IMR-90 (cell line): ENCODE measurements around the gene PRPF40A. TPM values are rescaled to one million over a fixed set of nuclear protein-coding genes. Genes with fewer than 3 reads are reported as not detected.

Experiments used
- ATAC-seq: fragments of 200-7000 bp; cut with Tn5 transposase; 2 replicates; pipeline ENCODE4 v1.9.1; 2020; ENCODE audit warnings: low read depth, mild to moderate bottlenecking, moderate library complexity
- BruUV-seq: library from RNA; stranded (reverse); fragments of 400-500 nt; replicated peaks from 2 replicates; lab custom pipeline; 2021; lab: Mats Ljungman, UMichigan
- CTCF ChIA-PET: fragments of 300-600 bp; formaldehyde crosslinking; extraction: SDS; loops from one replicate; lab custom pipeline; 2021; ENCODE audit warnings: antibody characterized with exemption; lab: Yijun Ruan, JAX
- POLR2A ChIA-PET: fragments of 300-600 bp; sonication (Branson Sonifier 250); formaldehyde crosslinking; loops from one replicate; lab custom pipeline; 2022; ENCODE audit warnings: antibody characterized with exemption; ENCODE audit not compliant: unreplicated experiment; lab: Charles Lee
- DNase-seq: peaks from one replicate; pipeline ENCODE4 v3.0.0; 2013
- H2AFZ ChIP-seq: replicated peaks from 2 replicates; pipeline ENCODE3; 2013; ENCODE audit warnings: low read length, mild to moderate bottlenecking; ENCODE audit not compliant: poor library complexity
- H2AK5ac ChIP-seq: 2 replicates; pipeline ENCODE4 v1.6.1; 2013; ENCODE audit warnings: low read depth, low read length, inconsistent platforms
- H2AK9ac ChIP-seq: replicated peaks from 2 replicates; pipeline ENCODE3; 2013; ENCODE audit warnings: mild to moderate bottlenecking, low read depth, low read length, moderate library complexity; ENCODE audit not compliant: poor library complexity
- H2BK120ac ChIP-seq: 2 replicates; pipeline ENCODE4 v1.6.1; 2013; ENCODE audit warnings: low read depth, low read length, inconsistent platforms
- H2BK15ac ChIP-seq: 3 replicates; pipeline ENCODE4 v1.6.1; 2013; ENCODE audit warnings: low read depth, low read length, inconsistent platforms
- H2BK20ac ChIP-seq: 2 replicates; pipeline ENCODE4 v1.6.1; 2013; ENCODE audit warnings: low read depth, mild to moderate bottlenecking, inconsistent platforms, low read length, moderate library complexity
- H2BK5ac ChIP-seq: 2 replicates; pipeline ENCODE4 v1.6.1; 2013; ENCODE audit warnings: mild to moderate bottlenecking, low read depth, low read length, inconsistent platforms; ENCODE audit not compliant: poor library complexity, severe bottlenecking
- H3K14ac ChIP-seq: replicated peaks from 2 replicates; pipeline ENCODE4 v1.6.1; 2013; ENCODE audit warnings: low read depth, low read length, inconsistent platforms
- H3K18ac ChIP-seq: 2 replicates; pipeline ENCODE4 v1.6.1; 2013; ENCODE audit warnings: low read depth, low read length, control low read depth
- H3K23ac ChIP-seq: 2 replicates; pipeline ENCODE4 v1.6.1; 2013; ENCODE audit warnings: low read depth, low read length, inconsistent platforms
- H3K27ac ChIP-seq: 2 replicates; pipeline ENCODE4 v1.5.1; 2013; ENCODE audit warnings: mild to moderate bottlenecking, control low read depth, low read length; ENCODE audit not compliant: insufficient read depth
- H3K27me3 ChIP-seq: 2 replicates; pipeline ENCODE4 v1.6.1; 2013; ENCODE audit warnings: low read length; ENCODE audit not compliant: control insufficient read depth, insufficient read depth
- H3K36me3 ChIP-seq: 2 replicates; pipeline ENCODE4 v1.6.1; 2013; ENCODE audit warnings: low read length, mixed read lengths; ENCODE audit not compliant: control insufficient read depth, insufficient read depth
- H3K4ac ChIP-seq: 2 replicates; pipeline ENCODE4 v1.6.1; 2013; ENCODE audit warnings: low read depth, low read length, inconsistent platforms
- H3K4me1 ChIP-seq: 2 replicates; pipeline ENCODE4 v1.6.1; 2013; ENCODE audit warnings: low read length, mixed read lengths; ENCODE audit not compliant: control insufficient read depth, insufficient read depth
- H3K4me2 ChIP-seq: 2 replicates; pipeline ENCODE4 v1.6.1; 2013; ENCODE audit warnings: low read depth, mild to moderate bottlenecking, control low read depth, low read length, moderate library complexity
- H3K4me3 ChIP-seq: 2 replicates; pipeline ENCODE4 v1.5.1; 2013; ENCODE audit warnings: low read depth, mild to moderate bottlenecking, control low read depth, low read length, moderate library complexity; ENCODE audit not compliant: insufficient read depth
- H3K56ac ChIP-seq: 2 replicates; pipeline ENCODE4 v1.6.1; 2013; ENCODE audit warnings: low read length, inconsistent platforms; ENCODE audit not compliant: insufficient read depth; ENCODE audit errors: extremely low read depth
- H3K79me1 ChIP-seq, 2 experiments: 2 replicates each; pipeline ENCODE4 v1.6.1; 2013; ENCODE audit warnings: low read length in 2 of 2, inconsistent platforms in 1 of 2, low read depth in 1 of 2
- H3K9ac ChIP-seq: 2 replicates; pipeline ENCODE4 v1.6.1; 2013; ENCODE audit warnings: low read depth, low read length, control low read depth
- H3K9me1 ChIP-seq: 2 replicates; pipeline ENCODE4 v1.6.1; 2013; ENCODE audit warnings: low read length, inconsistent platforms; ENCODE audit not compliant: insufficient read depth
- H3K9me3 ChIP-seq: 2 replicates; pipeline ENCODE4 v1.6.1; 2013; ENCODE audit warnings: low read length; ENCODE audit not compliant: control insufficient read depth, insufficient read depth
- H4K20me1 ChIP-seq: 2 replicates; pipeline ENCODE4 v1.6.1; 2013; ENCODE audit warnings: low read length, inconsistent platforms; ENCODE audit not compliant: insufficient read depth
- H4K5ac ChIP-seq: 2 replicates; pipeline ENCODE4 v1.6.1; 2013; ENCODE audit warnings: mild to moderate bottlenecking, low read depth, low read length, control low read depth
- H4K8ac ChIP-seq, 2 experiments: 2 replicates each; pipeline ENCODE4 v1.6.1; 2013; ENCODE audit warnings: low read depth in 2 of 2, low read length in 2 of 2, control low read depth in 1 of 2, inconsistent platforms in 1 of 2
- H4K91ac ChIP-seq: 2 replicates; pipeline ENCODE4 v1.6.1; 2013; ENCODE audit warnings: low read depth, low read length, inconsistent platforms; ENCODE audit not compliant: insufficient read depth
- BHLHE40 ChIP-seq: fragments of 150-350 bp; IDR thresholded peaks from 2 replicates; pipeline ENCODE4 v1.6.1; 2016; ENCODE audit warnings: mild to moderate bottlenecking, low read depth, low read length
- CHD1 ChIP-seq: IDR thresholded peaks from 2 replicates; pipeline ENCODE4 v1.6.1; 2012; ENCODE audit warnings: low read depth, low read length, improper control_type of control experiment
- ELK1 ChIP-seq: fragments of 150-350 bp; IDR thresholded peaks from 2 replicates; pipeline ENCODE4 v1.6.1; 2016; ENCODE audit warnings: low read depth, mild to moderate bottlenecking, low read length, moderate library complexity, borderline replicate concordance
- FOS ChIP-seq: fragments of 150-350 bp; IDR thresholded peaks from 2 replicates; pipeline ENCODE4 v1.6.1; 2016; ENCODE audit warnings: low read depth, low read length
- MXI1 ChIP-seq: IDR thresholded peaks from 2 replicates; pipeline ENCODE4 v1.6.1; 2012; ENCODE audit warnings: low read depth, mild to moderate bottlenecking, low read length, moderate library complexity, borderline replicate concordance
- NFE2L2 ChIP-seq: fragments of 150-350 bp; IDR thresholded peaks from 2 replicates; pipeline ENCODE4 v1.6.1; 2016; ENCODE audit warnings: low read depth, mild to moderate bottlenecking, low read length
- POLR2A ChIP-seq: IDR thresholded peaks from 2 replicates; pipeline ENCODE4 v1.6.1; 2012; ENCODE audit warnings: mild to moderate bottlenecking, low read depth, low read length
- WGBS, 2 experiments: methylation state at CpG; one replicate each; pipeline versions ENCODE4 v1.1.5 to v1.1.7; 2013; ENCODE audit warnings: missing lambda C conversion rate in 2 of 2; ENCODE audit not compliant: insufficient read length in 1 of 2; ENCODE audit errors: extremely low coverage in 2 of 2; 5-methylcytosine and 5-hydroxymethylcytosine counted together
- dilution Hi-C: fragments of 300-500 bp; cut with HindIII; formaldehyde crosslinking; loops from one replicate; pipeline ENCODE4 v1.14.3; 2018; ENCODE audit warnings: low sequenced_read_pairs; ENCODE audit not compliant: unreplicated experiment
- in situ Hi-C: fragments of 300-500 bp; cut with MboI; formaldehyde crosslinking; loops from 3 replicates; pipeline ENCODE4 v1.14.3; 2019; ENCODE audit warnings: low sequenced_read_pairs, inconsistent platforms, mixed read lengths
- intact Hi-C: fragments of 100-400 bp; cut with micrococcal nuclease; formaldehyde crosslinking; loops from 2 replicates; pipeline ENCODE4 v1.10.0; 2022
- polyA plus RNA-seq, 3 experiments: library from polyadenylated mRNA; depleted of rRNA; stranded (reverse); fragments of >200 nt; gene quantifications; 2 replicates each; pipeline ENCODE4 v1.2.3, GENCODE V29; 2012; ENCODE audit warnings: low replicate concordance in 1 of 3
- total RNA-seq: library from RNA; depleted of rRNA; stranded (reverse); fragments of >200 nt; gene quantifications from 2 replicates; pipeline ENCODE4 v1.2.3, GENCODE V29; 2012

PRPF40A gene
- total and polyA plus RNA-seq, 2 of the 4 experiments (the other 2 are of a cell fraction): 49.1 to 150 TPM

- Histone ChIP-seq H4K20me1 (peaks cover 73% of the 10 kb centered on the region), H3K27ac (no peak overlapping the region)
- WGBS, 2 experiments: no CpG with 5 or more reads among the region's 2 CpGs
Observed at GRCh38 chr2:152708742-152709141, 8.5 kb downstream of the PRPF40A start.

More at GRCh38 chr2:152708742-152709141, 8.5 kb downstream of the PRPF40A start:
- no TSS peak for BruUV-seq
- ChIA-PET CTCF (no interaction called here), POLR2A (no interaction called here)
- H3K18ac ChIP-seq: no peak overlapping the region
- H3K23ac ChIP-seq: no peak overlapping the region
- no peak overlapping the region for H2AK9ac ChIP-seq
- H3K4me1 ChIP-seq: 0 out of 2 replicates have a peak, but pooled peaks cover 1% of the 10 kb centered on the region
- no peak overlapping the region for H2BK20ac ChIP-seq
- DNase-seq (no peak), ATAC-seq (no peak)
- H2BK15ac ChIP-seq: no peak overlapping the region
- H2BK5ac ChIP-seq: no peak overlapping the region
- no peak overlapping the region for H3K4me2 ChIP-seq
- H3K9ac ChIP-seq: no peak overlapping the region
- no peak overlapping the region for H3K56ac ChIP-seq
- H3K27me3 ChIP-seq: no peaks in the 10 kb centered on the region
- H4K5ac ChIP-seq: no peak overlapping the region
- H3K36me3 ChIP-seq: peaks cover 15% of the 10 kb centered on the region
- no peak overlapping the region for H4K8ac ChIP-seq
- no peak overlapping the region for H3K4ac ChIP-seq
- TF ChIP-seq NFE2L2 (no peak), MXI1 (no peak), FOS (no peak), POLR2A (no peak), CHD1 (no peak), ELK1 (no peak), BHLHE40 (no peak)
- intact Hi-C loops: no loop called here
- no peak overlapping the region for H2BK120ac ChIP-seq
- peaks cover 25 to 68% of the 10 kb centered on the region in 2 experiments for H3K79me1 ChIP-seq
- H2AFZ ChIP-seq: no peak overlapping the region
- H4K91ac ChIP-seq: no peak overlapping the region
- in situ Hi-C loops: no loop called here
- no peak overlapping the region for H3K4me3 ChIP-seq
- H3K9me3 ChIP-seq: no peaks in the 10 kb centered on the region
- 0 out of 2 replicates have a peak, but pooled peaks cover 2% of the 10 kb centered on the region for H3K9me1 ChIP-seq
- H2AK5ac ChIP-seq: no peak overlapping the region
- no peak overlapping the region for H3K14ac ChIP-seq
- dilution Hi-C loops: no loop called here
